HG02970 (cell line): ENCODE results near the gene GCN1.
"Not testable (repeated sequence)": the region's sequence is repeated elsewhere in the genome, so short reads cannot be mapped to it uniquely, and the experiment has no call there.

Experiments used
- ATAC-seq: cut with Tn5 transposase; IDR thresholded peaks from one replicate; pipeline ENCODE4 v1.9.1; 2021; ENCODE audit warnings: mild to moderate bottlenecking, moderate library complexity, moderate number of reproducible peaks; ENCODE audit not compliant: unreplicated experiment, low FRiP score

Gene GCN1, protein sequence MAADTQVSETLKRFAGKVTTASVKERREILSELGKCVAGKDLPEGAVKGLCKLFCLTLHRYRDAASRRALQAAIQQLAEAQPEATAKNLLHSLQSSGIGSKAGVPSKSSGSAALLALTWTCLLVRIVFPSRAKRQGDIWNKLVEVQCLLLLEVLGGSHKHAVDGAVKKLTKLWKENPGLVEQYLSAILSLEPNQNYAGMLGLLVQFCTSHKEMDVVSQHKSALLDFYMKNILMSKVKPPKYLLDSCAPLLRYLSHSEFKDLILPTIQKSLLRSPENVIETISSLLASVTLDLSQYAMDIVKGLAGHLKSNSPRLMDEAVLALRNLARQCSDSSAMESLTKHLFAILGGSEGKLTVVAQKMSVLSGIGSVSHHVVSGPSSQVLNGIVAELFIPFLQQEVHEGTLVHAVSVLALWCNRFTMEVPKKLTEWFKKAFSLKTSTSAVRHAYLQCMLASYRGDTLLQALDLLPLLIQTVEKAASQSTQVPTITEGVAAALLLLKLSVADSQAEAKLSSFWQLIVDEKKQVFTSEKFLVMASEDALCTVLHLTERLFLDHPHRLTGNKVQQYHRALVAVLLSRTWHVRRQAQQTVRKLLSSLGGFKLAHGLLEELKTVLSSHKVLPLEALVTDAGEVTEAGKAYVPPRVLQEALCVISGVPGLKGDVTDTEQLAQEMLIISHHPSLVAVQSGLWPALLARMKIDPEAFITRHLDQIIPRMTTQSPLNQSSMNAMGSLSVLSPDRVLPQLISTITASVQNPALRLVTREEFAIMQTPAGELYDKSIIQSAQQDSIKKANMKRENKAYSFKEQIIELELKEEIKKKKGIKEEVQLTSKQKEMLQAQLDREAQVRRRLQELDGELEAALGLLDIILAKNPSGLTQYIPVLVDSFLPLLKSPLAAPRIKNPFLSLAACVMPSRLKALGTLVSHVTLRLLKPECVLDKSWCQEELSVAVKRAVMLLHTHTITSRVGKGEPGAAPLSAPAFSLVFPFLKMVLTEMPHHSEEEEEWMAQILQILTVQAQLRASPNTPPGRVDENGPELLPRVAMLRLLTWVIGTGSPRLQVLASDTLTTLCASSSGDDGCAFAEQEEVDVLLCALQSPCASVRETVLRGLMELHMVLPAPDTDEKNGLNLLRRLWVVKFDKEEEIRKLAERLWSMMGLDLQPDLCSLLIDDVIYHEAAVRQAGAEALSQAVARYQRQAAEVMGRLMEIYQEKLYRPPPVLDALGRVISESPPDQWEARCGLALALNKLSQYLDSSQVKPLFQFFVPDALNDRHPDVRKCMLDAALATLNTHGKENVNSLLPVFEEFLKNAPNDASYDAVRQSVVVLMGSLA (N-terminal part only)

DNA sequence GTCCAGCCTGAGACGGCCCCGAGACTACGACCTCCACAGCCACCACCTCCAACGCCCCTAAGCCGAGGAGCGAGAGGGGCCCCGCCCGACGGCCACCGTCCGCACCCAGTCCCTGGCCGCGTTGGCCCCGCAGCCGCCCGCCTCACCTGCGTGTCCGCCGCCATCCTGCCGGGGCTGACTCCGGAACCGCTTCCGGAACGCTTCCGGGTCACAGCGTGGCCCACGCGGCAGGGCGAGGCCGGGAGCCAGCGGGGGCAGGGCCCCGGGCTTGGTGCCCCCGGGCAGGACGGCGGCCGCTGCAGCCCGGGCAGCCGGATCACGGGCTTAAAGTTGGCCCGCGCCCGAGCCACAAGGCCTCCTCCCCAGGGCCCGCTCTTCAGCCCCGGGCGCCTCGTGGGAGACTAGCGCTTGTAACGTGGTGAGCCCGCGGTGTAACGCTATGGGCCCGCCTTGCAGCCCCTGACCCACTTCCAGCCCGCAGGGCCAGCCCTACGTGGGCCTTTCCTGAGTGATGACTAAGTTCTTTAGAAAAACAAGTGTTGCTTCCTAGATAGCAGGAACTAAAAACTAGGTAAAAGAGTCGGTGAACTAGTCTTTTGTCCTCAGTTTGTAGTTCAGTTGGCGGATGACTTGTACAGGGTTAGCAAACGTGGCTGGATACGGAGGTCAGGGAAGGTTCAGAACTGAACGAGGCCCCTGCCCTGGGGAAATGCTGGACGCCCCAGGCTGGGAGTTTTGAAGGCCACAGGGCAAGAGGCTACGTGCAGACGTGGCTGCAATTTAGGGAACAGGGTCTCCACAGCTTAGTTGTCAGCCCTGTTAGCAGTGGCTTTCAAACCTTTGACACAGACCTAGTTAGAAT is at the start of gene GCN1:
Gene GCN1 (minus strand): TSS at position 182 of the 862 bp plus-strand sequence. CDS start 18 bp downstream, at position 164.
- ATAC-seq = peak; percentile 57

DNA sequence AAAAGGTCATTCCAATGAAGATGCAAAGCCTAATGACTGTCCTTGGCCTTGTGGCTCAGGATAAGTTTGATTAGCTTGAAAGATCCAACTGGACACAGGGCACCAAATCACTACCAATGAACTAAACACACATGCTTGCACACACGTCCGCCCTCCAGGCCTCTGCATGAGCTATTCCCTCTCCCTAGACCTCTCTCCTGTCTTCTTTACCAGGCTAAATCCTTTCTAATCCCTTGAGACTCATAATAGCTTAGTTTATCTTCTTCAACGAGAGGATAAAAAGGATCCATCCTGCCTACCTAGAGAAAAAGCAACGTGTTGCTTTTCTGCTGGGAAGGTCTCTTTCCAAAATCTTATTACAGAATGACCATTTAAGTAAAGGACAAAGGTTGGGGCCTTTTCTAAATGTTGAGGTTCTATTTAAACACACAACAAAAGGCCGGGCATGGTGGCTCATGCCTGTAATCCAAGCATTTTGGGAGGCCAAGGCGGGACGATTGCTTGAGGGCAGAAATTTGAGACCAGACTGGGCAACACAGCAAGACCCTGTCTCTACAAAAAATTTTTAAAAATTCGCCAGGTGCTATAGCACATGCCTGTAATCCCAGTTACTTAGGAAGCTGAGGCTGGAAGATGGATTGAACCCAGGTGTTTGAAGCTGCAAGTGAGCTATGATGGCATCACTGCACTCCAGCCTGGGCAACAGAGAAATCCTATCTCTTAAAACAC is 48.6 kb upstream of the GCN1 start:
- ATAC-seq = no peak

DNA sequence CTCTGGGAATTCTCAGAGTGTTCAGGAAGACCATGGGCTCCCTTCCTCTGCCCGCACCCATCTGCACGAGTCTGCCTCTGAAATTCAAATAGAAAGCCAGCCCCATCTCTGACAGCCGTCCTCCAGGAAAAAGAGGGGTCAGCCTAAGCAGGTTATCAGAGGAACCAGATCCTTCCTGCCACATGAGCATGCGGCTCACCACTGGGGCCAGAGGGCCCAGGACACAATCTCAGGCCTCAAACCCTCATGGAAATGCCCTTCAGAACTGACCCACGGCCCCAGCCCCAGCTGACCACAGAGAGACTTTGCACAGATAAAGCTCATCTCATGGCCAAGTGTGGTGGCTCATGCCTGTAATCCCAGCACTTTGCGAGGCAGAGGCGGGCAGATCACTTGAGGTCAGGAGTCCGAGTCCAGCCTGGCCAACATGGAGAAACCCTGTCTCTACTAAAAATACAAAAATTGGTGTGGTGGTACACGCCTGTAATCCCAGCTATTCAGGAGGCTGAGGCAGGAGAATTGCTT is 47.8 kb upstream of the GCN1 start:
- ATAC-seq = no peak

DNA sequence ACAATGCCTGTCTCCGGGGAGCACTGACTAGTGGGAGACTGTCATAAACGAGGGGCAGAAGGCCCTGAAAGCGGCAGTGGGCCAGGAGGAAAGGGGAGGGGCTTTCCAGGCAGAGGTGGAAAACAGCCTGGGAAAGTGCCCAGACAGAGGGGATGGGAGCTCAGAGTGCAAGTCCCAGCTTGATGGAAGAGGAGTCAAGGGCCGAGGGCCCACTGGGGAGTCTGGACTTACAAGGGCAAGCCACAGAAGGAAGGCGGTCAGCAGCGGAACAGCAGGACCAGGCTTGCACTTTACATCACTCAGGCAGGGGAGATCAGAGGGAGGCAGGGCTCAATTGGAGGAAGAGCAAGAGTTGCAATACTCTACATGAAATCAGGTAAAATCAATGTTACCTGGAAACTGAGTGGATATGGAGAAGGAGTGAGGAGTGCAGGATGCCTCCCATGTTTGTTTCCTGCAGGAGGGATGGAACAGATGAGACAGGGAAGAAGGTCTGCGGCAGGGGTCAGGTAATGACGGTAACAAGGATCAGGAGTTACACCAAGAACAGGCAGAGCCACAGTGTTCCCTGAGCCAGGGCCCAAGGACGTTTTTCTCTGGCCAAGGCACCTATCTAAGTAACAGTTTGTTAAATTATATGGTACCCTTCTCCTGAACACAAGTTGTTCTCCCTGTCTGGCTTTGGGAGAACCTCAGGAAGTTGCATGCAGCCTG is 47.2 kb upstream of the GCN1 start:
- ATAC-seq = no peak

DNA sequence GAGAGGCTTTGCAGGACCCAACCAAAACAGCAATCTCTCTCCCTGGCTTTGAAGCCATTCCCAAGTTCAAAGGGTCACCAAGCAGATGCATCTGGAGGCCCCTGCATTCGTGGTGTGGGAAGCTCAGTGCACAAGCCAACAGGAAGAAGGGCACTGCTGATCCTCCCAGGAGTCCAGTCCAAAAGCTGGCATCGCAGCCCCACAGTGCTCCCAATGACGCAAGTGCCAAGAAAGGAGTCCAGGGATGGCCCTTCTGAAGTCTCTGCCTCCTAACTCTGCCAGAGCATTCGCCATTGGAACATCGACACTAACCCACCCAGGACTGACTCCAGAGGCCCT is 45.9 kb upstream of the GCN1 start:
- no peak for ATAC-seq

DNA sequence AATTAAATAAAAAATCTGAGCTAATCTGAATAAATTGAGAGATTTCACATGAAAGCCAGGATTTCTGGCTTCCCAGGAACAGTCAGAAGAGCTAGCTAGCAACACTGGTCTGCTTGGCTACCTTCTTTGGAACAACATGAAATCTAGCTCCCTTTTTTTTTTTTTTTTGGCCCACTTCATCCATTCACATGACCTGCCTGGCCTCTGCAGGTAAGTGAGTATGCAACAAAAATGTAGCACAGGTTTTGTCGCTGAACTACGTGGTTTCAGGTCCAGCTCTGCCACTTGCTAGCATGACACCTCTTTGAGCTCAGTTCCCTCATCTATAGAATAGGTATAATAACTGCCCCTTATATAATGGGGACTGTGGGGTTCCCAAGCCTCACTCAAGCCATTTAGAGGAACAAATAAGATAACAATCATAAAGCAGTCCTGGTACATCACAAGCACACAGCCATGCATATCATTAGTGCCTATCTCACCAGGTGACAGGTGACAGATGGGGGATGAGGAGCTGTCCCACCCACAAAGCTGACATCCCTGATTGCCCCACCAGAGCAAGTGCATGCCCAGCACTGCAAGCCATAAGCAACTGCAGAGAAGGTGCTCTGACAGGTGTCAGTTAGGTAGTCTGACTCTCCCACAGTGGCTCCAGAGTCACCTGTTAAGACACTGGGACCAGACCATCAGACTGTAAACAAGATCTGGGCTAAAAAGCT is 45.4 kb upstream of the GCN1 start:
- ATAC-seq = no peak

DNA sequence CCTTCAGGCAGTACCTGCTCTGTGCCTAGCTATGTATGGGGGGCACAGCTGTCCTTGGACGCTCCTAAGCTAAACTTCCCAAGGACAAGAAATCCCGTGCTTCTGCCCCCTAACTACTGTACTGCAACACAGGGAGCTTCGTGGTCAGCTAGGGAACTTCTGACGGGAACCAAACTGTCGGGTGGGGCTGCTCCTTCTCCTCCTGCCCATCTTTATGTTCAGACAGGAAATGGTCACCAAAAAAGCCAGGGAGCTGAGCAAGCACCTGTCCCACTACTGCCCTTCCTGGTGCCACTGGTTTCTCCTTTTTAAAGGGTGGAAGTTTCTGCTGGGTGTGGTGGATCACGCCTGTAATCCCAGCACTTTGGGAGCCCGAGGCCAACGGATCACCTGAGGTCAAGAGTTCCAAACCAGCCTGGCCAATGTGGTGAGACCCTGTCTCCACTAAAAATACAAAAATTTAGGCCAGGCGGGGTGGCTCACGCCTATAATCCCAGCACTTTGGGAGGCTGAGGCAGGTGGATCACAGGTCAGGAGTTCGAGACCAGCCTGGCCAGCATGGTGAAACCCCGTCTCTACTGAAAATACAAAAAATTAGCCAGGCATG is 44.4 kb upstream of the GCN1 start:
- ATAC-seq = no peak

DNA sequence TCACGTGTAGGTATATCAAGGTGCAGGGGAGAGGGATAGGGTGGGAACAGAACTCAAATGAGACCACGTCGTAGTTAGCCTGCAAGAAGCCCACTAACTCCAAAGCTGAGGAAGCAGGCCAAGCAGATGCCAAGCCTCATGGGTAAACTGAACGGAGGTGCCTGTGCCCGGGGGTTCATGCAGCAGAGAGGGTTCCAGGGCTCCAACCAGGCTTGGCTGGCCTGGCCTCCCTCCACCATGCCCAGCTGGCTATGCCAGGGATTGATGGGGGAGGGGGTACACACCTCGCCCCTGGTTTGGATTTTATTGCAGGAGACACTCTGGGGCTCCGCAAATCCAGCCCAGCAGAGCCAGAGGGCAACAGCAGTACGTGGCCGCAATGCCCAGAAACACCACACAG is 43.7 kb upstream of the GCN1 start:
- ATAC-seq = no peak

DNA sequence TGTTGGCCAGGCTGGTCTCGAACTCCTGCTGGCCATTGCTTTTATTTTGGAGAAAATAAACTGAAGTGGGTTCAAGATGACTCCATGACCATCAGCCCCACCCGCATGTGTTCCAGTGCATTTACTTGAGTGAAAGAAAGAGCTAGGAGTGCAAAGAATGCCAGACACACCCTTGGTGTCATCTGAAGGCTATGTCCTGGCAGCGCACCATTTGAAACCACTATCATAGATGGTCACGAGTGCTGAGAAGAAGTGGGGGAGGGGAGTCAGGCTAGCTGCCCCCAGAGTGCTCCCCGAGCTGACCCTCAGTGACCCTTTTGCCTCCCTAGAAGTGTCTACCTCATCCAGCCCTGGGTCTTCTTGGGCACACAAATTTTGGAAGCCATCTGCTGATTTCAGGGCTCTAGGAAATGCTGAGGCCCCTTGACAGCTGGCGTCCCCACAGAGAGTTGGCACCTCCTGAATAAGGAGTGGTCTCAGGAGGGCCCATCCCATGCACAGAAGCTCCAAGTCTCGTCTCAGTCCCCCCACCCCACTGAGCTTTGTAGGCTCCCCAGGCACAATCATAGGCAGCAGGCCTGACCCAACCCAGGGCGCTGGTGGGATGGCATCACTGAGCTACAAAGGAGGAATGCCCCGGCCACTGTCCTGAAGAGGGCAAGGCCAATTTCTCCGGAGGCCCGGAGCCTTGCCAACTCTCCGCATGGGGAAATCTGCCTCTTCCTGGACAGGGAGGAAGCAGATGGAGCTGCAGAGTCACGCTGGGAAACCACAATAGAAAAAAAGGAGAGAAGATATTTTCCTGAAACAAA is 43.1 kb upstream of the GCN1 start:
- no peak for ATAC-seq

DNA sequence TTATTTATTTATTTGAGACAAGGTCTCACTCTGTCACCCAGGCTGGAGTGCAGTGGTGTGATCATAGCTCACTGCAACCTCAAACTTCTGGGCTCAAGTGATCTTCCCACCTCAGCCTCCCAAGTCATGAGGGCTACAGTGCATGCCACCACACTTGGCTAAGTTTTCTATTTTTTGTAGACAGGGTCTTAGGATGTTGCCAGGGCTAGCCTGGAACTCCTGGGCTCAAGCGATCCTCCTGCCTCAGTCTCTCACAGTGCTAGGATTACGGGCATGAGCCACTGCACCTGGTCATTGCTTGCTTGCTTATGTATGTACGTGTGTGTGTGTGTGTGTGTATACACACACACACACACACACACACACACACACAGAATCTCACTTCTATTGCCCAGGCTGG is 42.3 kb upstream of the GCN1 start:
- not testable (repeated sequence) for ATAC-seq

DNA sequence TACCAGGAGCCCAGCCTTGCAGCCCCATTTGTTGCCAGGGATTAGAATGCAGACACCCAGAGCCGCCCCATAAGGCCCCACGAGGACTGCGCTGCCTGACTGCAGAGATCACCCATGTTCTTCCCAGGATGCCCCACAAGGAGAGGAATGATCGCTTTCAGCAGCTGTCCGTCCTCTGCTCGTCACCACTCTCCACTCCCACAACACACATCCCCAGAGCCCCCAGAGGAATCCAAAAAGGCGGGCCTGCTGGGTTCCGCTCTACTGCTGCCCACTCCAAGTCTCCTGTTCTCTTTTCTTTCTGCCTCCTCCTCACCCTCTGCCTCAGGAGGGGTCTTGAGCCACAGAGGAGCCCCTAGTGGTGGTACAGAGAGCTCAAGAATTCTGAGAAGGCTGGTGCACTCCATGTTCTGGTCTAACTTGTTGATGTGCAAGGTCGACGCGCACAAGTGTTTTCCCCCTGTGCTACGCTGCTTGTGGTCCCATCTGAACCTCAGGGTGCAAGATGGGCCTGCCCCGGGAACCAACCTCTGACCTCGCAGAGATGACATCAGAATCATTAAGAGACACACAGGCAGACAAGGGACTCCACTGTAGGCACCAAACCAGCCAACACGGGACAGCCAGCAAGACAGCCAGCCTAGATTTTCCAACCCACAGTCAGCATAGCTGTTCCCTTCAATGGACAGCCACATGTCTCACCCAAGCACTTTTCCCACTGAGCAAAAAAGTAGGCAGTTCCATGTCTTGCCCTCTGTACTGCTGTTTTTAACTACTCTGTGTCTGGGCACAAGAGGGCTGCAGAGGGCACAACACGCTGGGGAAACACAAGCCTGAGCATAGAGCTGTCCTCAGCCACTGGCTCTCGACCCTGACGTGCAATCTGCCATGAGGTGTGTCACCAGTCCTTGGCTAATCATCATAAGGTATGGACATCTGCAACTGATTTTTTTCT is 41.1 kb upstream of the GCN1 start:
- ATAC-seq = no peak

DNA sequence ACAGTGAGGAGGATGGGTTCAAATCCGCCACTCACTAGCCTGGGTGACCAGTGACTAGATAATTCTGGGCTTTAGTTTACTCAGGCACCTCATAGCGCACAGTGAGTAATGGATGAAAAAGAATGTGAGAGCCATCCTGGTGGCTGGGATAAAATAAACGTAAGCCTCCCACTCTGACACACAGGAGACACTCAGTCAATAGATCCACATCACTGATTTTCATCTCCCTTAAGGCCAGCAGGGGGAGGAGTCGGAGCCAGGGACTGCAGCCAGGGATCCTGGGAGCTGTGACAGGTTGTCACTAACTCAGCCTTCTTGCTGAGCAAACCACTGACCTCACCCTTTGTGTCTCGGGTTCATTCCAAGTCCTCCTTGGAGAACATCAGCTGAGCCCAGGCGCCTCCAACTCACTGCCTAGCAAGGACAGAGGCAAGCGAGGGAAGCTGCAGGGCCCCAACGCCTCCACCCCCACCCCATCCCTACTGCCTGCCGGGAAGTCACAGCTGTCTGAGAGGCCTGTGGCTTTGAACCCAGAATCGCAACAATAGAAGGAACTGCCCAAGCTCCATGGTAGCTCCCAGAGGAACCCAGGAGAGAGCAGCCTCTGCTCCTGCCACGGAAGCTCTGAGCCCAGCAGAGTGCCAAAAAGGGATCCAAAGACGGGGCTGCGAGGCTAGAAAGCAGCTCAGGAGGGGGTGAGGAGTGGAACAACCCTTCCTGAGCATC is 40.3 kb upstream of the GCN1 start:
- no peak for ATAC-seq

DNA sequence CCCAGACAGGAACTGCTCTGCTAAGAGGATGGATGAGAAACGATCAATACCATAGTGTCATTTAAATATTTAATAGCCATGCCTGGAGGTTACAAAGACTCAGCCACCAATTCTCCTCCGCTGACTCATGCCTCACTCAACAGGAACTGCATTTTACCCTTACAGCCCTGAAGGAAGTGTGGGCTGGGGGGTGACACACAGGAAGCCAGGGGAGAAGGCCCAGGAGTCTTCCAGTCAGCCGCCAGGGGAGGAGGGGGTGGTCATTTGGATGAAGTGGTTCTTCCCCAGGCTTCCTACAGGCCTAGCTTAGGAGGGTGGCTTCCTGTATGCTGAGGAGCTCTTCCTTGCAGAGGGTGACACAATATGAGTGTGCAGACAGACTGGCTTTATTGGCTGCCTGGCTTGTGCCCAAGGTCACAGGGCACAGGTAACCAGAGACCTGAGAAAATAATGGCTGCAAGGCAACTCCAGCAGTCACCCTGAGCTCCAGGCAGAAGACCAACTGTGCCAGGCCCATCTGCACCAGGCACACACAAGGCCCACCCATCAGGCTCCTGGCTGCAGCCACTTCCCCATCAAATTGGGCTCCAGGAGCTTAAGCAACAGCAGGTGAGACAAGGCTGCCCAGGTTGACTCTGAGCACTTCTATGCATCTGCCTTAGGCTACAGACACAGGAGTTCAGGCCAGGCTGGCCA is 36.9 kb upstream of the GCN1 start:
- no peak for ATAC-seq

DNA sequence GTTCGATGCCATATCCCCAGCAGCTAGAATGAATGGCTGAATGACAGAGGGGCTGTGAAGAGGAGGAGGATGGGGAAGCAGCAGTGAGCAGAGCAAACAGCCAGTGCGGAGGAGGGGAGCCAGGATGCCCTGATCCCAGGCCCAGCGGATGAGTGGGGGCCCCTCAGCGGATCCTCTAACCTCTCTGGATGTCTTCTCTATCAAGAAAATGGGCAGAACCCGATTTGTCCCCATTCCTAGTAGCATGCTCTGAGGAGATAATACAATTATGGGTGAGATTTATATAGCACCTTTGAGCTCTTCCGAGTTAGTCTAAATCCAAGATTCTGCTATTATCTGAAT is 36.4 kb upstream of the GCN1 start:
- no peak for ATAC-seq
